ENCODE data around the gene NT5C3A.

GRCh38 chr7:33044401-33044718 is 18.2 kb downstream of the NT5C3A start:
- peak; percentile 41; the same call in 1 of the 2 replicates for TF ChIP-seq CTCF (conservative IDR thresholded peaks at IDR 0.05; ENCODE audit: low read depth, low read length)
- no peak for TF ChIP-seq EZH2 (IDR thresholded peaks at IDR 0.05; ENCODE audit: low read length, unreplicated experiment)
- TF ChIP-seq EZH2phosphoT487 (IDR thresholded peaks at IDR 0.05; ENCODE audit: borderline replicate concordance, low read length), result no peak
